Activated T-cell treated with anti-CD3 and anti-CD28 coated beads, Interleukin-2, amount 50 U/mL, for 4 hours (primary cell): ENCODE results near the gene SEPTIN8. TPM values are rescaled to one million over a fixed set of nuclear protein-coding genes. Genes with fewer than 3 reads are reported as not detected.

Experiments
- ATAC-seq, 2 donors: fragments of 200-7000 bp; cut with Tn5 transposase; one replicate each; pipeline ENCODE4 v1.10.0; 2021
- DNase-seq: peaks from one replicate; pipeline ENCODE4 v3.0.0-alpha.2; 2020
- H3K27me3 Mint-ChIP-seq: one replicate; pipeline ENCODE4 v1.8.0; 2021; ENCODE audit warnings: low read depth, mixed read lengths
- H3K36me3 Mint-ChIP-seq: one replicate; pipeline ENCODE4 v1.8.0; 2022; ENCODE audit warnings: mixed read lengths; ENCODE audit not compliant: insufficient read depth
- H3K4me1 Mint-ChIP-seq: one replicate; pipeline ENCODE4 v1.8.0; 2021; ENCODE audit warnings: low read depth, mixed read lengths
- H3K4me3 Mint-ChIP-seq: one replicate; pipeline ENCODE4 v1.8.0; 2021; ENCODE audit warnings: mild to moderate bottlenecking, moderate library complexity, mixed read lengths
- H3K9me3 Mint-ChIP-seq: one replicate; pipeline ENCODE4 v1.8.0; 2021; ENCODE audit warnings: mixed read lengths
- total RNA-seq, 3 donors: library from RNA; stranded (reverse); gene quantifications; one replicate each; pipeline ENCODE4 v1.2.1, GENCODE V29; 2021

SEPTIN8 gene
- total RNA-seq, 3 donors from 2014 or later = 12.8 to 18.2 (median 13.7) TPM

GRCh38 chr5:132759114-132760048, 17.7 kb downstream of the SEPTIN8 start:
- Mint-ChIP-seq H3K36me3 (peaks cover 2% of the 10 kb centered on the region), H3K27me3 (no peaks in the 10 kb centered on the region), H3K9me3 (no peaks in the 10 kb centered on the region), H3K4me3 (no peak overlapping the region), H3K4me1 (no peaks in the 10 kb centered on the region)
- ATAC-seq (no peak), DNase-seq (no peak)

DNA sequence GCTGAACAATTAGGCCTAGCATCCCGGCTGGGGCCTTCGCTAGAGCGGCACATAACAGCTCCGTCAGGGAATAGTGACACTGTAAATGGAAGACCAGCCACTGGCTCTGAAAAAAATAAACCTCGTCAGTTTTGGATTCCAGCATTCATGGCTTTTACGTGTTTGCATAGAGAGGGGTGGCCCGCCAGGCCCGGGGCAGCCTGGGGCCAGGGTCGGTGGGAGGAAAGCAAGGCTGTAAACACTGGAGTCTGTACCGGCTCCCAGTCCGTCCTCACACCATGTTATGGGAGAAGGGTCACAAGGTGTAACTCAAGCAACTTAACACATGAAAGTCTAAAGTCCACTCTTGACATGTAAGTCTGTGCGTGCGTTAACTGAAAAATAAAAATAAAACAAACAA, 18.6 kb downstream of the SEPTIN8 start:
- Mint-ChIP-seq H3K9me3 (no peaks in the 10 kb centered on the region), H3K27me3 (no peaks in the 10 kb centered on the region), H3K4me3 (no peak overlapping the region), H3K4me1 (peaks cover 3% of the 10 kb centered on the region), H3K36me3 (peaks cover 5% of the 10 kb centered on the region)
- DNase-seq (no peak), ATAC-seq (no peak)

GRCh38 chr5:132756542-132756941, 20.5 kb downstream of the SEPTIN8 start:
- H3K4me1 Mint-ChIP-seq = peaks cover 11% of the 10 kb centered on the region
- H3K4me3 Mint-ChIP-seq = no peak overlapping the region
- no peak for DNase-seq
- H3K9me3 Mint-ChIP-seq = no peaks in the 10 kb centered on the region
- peaks cover 10% of the 10 kb centered on the region for H3K36me3 Mint-ChIP-seq
- ATAC-seq = no peak
- H3K27me3 Mint-ChIP-seq = no peaks in the 10 kb centered on the region

DNA sequence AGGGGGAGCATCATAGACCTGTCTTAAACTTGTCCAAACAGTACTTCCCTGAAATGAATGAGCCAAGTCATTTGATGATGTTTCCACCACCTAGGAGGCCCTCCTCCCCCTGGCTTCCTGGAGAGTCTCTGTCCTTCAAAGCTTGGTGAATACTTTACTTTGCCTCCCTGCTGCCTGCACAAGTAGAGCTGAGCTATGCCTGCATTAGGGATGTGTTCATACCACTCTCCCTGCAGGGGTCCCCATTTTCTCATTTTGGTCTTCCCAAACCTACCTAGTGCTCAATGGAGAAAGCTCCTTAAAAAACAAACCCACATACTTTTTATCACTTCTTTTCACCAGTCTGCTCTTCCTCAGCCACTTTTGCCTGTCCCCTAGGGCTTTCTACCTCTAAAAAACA, 22.1 kb downstream of the SEPTIN8 start:
- no peaks in the 10 kb centered on the region for H3K9me3 Mint-ChIP-seq
- H3K36me3 Mint-ChIP-seq = peaks cover 13% of the 10 kb centered on the region
- DNase-seq (no peak), ATAC-seq (no peak)
- no peaks in the 10 kb centered on the region for H3K27me3 Mint-ChIP-seq
- no peak overlapping the region for H3K4me3 Mint-ChIP-seq
- peaks cover 24% of the 10 kb centered on the region for H3K4me1 Mint-ChIP-seq

DNA sequence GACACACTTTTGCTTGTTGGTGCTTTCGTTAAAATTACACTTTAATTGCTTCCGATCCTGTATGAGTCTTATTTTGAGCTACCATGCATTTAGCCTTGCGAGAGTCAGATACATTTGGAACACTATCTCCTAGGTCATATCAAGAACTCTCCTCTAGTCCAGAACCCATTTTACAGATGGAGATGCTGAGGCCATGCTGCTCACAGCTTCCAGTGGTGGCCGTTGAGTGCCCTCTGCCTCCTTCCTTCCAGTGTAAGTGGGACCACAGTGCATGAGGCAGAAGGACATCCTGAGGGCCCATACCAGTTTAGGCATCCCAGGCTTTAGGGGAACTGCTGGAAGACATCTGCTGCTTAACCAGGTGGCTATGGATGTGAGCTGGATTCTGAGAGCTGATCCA, 22.9 kb downstream of the SEPTIN8 start:
- Mint-ChIP-seq H3K36me3 (peaks cover 13% of the 10 kb centered on the region), H3K4me1 (peaks cover 24% of the 10 kb centered on the region), H3K27me3 (no peaks in the 10 kb centered on the region), H3K9me3 (no peaks in the 10 kb centered on the region), H3K4me3 (no peak overlapping the region)
- ATAC-seq (no peak), DNase-seq (no peak)

DNA sequence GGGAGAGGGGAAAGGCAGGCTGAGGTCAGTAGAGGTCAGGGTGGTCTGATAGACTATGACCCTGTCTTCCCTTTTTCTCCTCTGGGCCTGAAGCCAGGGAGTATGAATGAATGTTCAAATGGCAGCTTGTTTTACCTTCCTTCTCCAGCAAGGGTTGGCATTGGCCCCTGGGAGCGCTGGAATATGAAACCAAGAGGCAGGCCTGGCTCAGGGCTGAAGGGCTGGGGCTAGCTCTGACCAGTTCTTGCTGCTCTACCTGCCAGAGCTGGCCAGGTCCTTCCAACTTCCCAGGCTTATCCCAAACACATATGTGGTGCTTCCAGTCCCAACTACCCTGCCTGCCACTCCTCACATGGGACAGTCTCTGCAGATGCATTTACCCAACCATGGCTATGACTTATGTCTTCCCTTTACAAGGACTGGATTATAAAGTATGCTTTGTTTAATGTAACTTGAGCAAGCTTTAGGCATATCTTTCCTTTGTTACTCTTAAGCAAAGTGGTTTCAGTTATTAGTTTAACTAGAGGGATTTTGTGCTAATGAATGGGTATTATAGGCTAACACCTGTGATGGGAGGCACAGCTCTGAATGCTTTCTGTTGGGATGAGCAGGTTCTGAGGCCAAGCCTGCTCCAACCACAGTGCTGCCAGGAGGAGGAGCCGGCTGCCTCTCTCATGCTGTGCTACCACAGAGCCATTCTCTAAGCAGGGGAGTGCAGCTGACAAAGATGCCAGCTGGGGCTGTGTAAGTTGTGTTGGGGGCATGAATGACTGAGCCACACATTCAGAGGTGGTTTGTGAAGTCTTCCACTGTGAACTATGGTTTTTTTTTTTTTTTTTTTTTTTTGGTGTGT, 23.7 kb downstream of the SEPTIN8 start:
- Mint-ChIP-seq H3K36me3 (peaks cover 13% of the 10 kb centered on the region), H3K27me3 (no peaks in the 10 kb centered on the region), H3K9me3 (no peaks in the 10 kb centered on the region), H3K4me3 (no peak overlapping the region), H3K4me1 (peaks cover 28% of the 10 kb centered on the region)
- ATAC-seq = peak in 1 of 2 donors; percentile 39
- DNase-seq = no peak

- Mint-ChIP-seq H3K27me3 (no peaks in the 10 kb centered on the region), H3K36me3 (peaks cover 13% of the 10 kb centered on the region), H3K9me3 (no peaks in the 10 kb centered on the region), H3K4me1 (peaks cover 30% of the 10 kb centered on the region), H3K4me3 (no peak overlapping the region)
- no peak for ATAC-seq
- DNase-seq = no peak
Measured at GRCh38 chr5:132752581-132753125, 24.4 kb downstream of the SEPTIN8 start.

- no peak for ATAC-seq
- Mint-ChIP-seq H3K9me3 (no peaks in the 10 kb centered on the region), H3K27me3 (no peaks in the 10 kb centered on the region), H3K36me3 (peaks cover 13% of the 10 kb centered on the region), H3K4me1 (peaks cover 30% of the 10 kb centered on the region), H3K4me3 (no peak overlapping the region)
- no peak for DNase-seq
Measured at GRCh38 chr5:132751971-132752580, 25.0 kb downstream of the SEPTIN8 start.

- no peak for DNase-seq
- Mint-ChIP-seq H3K4me1 (peaks cover 30% of the 10 kb centered on the region), H3K36me3 (peaks cover 13% of the 10 kb centered on the region), H3K27me3 (no peaks in the 10 kb centered on the region), H3K9me3 (no peaks in the 10 kb centered on the region), H3K4me3 (no peak overlapping the region)
- peak; percentile 16 to 38 for ATAC-seq
Measured at GRCh38 chr5:132751444-132751843, 25.6 kb downstream of the SEPTIN8 start.

DNA sequence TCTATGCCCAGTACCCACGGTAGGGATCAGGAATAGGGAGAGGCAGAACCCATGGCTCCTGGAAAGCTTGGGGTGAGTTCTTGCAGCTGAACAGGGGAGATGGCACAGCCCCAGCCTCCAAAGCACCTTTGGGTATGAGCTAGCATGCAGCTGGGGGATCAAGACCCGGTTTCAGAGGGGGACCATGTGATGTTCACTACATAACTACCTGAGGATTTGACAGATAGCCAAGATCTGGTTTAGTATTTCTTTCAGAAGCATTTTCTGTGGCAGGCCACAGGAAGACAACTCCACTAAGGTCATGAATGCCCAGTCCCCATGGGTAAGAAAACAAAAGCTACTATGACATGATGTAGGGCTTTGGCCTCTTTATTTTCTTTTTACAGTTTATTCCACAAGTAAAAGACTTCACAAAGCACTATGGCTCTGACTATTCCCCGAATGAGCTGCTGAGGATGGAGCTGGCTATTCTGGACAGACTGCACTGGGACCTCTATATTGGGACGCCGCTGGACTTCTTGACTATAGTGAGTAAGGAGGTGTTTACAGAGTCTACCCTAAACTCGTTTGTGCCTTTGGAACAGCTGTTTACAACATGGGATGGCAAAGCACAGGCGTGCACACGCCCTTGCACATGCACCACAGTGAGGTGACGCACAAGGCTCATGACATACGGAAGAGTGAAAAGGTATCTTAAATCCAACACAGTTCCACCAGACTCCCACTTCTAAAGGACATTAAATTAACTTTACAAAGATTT, 26.4 kb downstream of the SEPTIN8 start:
- DNase-seq = no peak
- peaks cover 13% of the 10 kb centered on the region for H3K36me3 Mint-ChIP-seq
- H3K9me3 Mint-ChIP-seq = no peaks in the 10 kb centered on the region
- H3K4me1 Mint-ChIP-seq = peaks cover 30% of the 10 kb centered on the region
- no peak overlapping the region for H3K4me3 Mint-ChIP-seq
- no peaks in the 10 kb centered on the region for H3K27me3 Mint-ChIP-seq
- no peak for ATAC-seq

DNA sequence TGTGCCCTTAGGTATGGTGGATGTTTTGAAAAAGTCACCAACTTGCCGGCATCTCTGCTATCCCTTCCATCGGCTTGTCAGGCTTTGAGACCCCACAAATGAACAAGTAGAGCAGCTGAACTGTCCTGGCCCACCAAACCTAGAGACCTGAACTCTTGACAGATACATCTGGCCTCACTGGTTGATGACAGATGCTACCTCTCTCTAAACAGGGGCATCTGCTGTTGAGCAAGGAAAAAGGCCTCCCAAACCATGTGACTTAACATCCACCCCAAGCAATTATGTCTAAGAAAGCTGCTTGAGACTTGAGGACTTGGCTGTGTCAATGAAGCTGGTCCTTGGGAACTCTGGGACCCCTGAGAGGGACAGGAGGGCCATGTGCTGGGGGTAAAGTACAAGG, 27.5 kb downstream of the SEPTIN8 start:
- Mint-ChIP-seq H3K9me3 (no peaks in the 10 kb centered on the region), H3K4me3 (no peak overlapping the region), H3K36me3 (peaks cover 11% of the 10 kb centered on the region), H3K4me1 (peaks cover 30% of the 10 kb centered on the region), H3K27me3 (no peaks in the 10 kb centered on the region)
- no peak for DNase-seq
- no peak for ATAC-seq

DNA sequence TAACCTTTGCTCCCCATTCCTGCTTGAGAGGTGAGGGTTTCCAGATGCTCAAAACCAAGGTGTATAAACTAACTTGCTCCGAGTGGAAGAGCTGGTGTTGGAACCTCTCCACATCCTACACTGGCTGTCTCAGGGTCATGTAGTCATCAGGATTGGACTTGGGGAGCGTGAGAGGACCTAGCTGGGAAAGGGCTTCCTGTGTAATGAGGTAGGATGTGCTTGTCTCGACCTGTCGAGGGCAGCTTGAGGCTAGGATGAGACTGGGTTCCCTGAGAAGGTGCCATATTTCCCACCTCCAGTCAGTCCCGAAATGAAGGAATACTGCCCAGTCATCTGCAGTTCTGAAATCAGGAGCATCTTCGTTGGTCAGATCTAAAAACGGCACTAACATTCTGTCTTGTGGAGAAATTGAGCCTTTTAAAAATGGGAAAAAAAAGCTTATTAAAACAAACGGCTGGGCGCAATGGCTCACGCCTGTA, 28.5 kb downstream of the SEPTIN8 start:
- Mint-ChIP-seq H3K27me3 (no peaks in the 10 kb centered on the region), H3K36me3 (peaks cover 8% of the 10 kb centered on the region), H3K9me3 (no peaks in the 10 kb centered on the region), H3K4me3 (peak overlapping the region; percentile 60), H3K4me1 (peaks cover 28% of the 10 kb centered on the region)
- ATAC-seq (no peak), DNase-seq (no peak)

GRCh38 chr5:132747616-132748440, 29.2 kb downstream of the SEPTIN8 start:
- peaks cover 5% of the 10 kb centered on the region for H3K36me3 Mint-ChIP-seq

More at GRCh38 chr5:132747616-132748440, 29.2 kb downstream of the SEPTIN8 start:
- DNase-seq (peak; percentile 52), ATAC-seq (peak; percentile 42 to 47)
- Mint-ChIP-seq H3K9me3 (no peaks in the 10 kb centered on the region), H3K27me3 (no peaks in the 10 kb centered on the region), H3K4me1 (peaks cover 25% of the 10 kb centered on the region), H3K4me3 (peak overlapping the region; percentile 60)
